ENCODE measurements around the gene COL25A1.
"Not testable (repeated sequence)": the region's sequence is repeated elsewhere in the genome, so short reads cannot be mapped to it uniquely, and the experiment has no call there.

Gene COL25A1

DNA sequence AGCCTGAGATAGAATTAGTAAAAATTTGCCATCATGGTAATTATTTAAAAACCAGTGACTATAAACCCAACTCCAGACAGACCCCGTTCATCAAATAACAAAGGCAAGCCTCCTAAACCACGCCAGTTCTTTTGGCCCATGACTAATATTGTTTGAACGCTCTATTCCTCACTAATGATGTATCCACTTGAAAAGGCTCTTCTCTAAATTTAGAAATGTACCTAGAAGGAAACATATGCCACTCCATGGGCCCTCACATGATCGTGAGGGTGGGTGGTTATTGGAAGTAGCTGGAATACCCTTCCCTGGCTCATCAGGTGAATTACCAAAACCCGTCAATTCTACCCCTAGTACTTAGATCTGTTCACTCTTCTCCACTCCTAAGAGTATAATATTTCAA, 249.2 kb downstream of the COL25A1 start:
- no peak for DNase-seq (ENCODE audit: low spot score)
- FAIRE-seq = no peak

- DNase-seq (ENCODE audit: low spot score) (no peak), FAIRE-seq (no peak)
Observed at GRCh38 chr4:109052821-109053220, 249.6 kb downstream of the COL25A1 start.

DNA sequence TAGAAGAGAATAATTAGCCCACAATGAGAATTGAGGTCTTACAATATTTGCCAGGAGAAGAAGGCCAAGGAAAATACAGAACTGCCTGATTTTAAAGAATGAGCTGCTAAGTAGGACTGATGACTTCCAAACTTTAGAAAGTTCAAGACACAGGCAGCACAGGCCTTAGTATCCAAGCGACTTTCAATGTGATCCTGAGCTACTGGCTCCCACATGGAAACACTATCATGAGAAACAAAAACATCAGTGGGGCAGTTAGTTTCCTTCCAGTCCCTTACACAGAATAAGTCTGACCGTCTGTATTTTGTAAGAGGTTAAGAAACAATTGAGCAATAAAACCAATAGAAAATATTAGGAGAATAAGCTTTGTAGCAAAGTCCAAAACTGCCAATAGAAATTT, 251.4 kb downstream of the COL25A1 start:
- FAIRE-seq (no peak), DNase-seq (ENCODE audit: low spot score) (no peak)

DNA sequence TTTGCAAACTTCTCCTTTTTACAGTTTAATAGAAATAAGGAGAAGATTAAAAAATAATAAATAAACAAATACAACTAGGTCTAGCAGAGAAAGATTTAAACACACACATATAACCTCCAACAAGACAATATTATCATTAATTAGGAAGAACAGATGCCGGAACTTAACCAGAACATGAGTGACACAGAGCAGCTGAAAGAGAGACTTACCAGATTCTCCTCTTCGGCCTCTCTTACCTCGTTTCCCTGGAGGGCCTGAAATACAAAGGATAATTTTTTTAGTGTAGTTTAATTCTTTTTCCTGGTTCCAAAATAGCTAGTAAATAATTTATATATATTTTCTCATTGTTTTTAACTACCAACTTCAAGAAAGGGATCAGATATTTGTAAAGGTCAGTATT, 252.5 kb downstream of the COL25A1 start:
- DNase-seq (ENCODE audit: low spot score) (no peak), FAIRE-seq (no peak)

GRCh38 chr4:109046471-109047201, 255.8 kb downstream of the COL25A1 start:
- DNase-seq (ENCODE audit: low spot score) (no peak), FAIRE-seq (no peak)

GRCh38 chr4:109044431-109044830, 258.0 kb downstream of the COL25A1 start:
- DNase-seq (ENCODE audit: low spot score) = no peak
- no peak for FAIRE-seq

GRCh38 chr4:109043286-109043685, 259.2 kb downstream of the COL25A1 start:
- no peak for FAIRE-seq
- DNase-seq (ENCODE audit: low spot score) = no peak

DNA sequence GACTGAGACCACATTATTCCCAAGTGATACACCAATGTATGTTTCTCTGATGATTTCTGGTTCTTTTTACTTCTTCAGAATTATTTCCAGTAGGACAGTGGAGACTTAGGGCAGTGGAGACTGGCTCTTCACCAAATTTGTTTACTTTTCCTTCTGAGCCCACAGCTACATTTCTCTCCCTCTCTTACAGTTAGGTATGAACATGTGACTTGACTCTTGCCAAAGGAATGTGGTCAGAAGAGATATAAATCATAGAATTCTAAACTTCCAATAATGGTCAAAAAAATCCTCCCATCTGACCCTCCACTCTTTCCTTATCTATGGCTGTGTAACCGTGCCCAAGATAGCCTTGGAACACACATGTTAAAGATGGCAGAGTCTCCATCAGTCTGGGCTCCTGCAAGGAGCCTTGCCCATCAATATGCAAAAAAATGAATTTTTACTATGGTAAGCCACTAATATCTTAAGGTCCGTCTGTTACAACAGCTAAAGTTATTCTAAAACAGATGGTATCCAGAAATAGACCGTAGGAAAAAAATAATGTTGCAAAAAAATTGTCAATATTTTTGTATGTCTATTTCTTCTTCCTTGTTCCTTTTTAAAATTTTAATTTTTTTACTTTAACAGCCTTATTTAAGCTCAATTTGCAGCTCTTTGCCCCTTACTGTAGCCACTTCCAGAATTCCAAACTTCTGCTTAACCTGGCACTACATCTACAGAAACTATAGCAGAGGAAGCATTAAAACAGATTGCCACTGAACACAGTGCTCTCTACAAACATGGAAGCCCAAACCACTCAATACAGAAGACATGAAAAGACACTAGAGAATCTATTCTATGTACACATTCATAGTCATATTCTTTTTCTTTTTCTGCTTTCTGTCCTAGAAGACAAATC, 260.7 kb downstream of the COL25A1 start:
- DNase-seq (ENCODE audit: low spot score) (no peak), FAIRE-seq (no peak)

DNA sequence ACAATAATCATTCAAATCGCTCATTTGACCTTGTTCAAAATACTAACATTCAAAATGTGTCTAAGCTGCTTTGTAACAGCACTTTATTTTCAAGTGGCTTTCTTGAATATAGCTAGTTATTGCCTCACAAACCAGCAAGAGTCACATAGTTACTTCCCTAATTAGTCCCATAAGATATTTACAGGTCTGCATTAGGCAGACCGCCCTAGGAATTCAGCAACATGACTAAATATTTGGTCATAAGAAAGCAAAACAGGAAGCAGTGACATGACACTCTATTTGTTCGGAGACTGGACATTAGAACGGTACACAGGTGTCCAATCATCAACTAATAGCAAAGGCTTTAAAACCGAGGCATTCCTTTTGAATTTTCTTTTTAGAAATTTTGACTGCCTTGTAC, 262.0 kb downstream of the COL25A1 start:
- DNase-seq (ENCODE audit: low spot score) (no peak), FAIRE-seq (no peak)

DNA sequence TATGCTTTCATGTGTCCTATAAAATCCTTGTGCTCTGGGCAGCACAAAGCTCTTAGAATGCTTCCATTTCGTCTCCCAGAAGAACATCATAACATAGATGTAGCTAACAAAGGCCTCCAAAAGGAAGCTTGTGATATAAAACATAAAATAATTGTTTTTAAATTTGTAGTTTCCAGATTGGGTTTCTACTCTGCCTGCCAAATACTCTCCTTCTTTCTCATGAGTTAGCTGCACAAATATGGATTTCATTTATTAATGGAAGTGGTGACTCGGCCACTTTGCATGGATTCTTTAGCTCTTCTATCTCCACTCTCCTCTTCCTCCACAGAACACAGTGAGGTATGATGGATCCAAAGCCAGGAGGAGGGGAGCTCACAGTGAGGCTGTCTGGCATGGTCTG, 265.4 kb downstream of the COL25A1 start:
- FAIRE-seq (no peak), DNase-seq (ENCODE audit: low spot score) (no peak)

- DNase-seq (ENCODE audit: low spot score) (no peak), FAIRE-seq (no peak)
Observed at GRCh38 chr4:109033993-109034392, 268.5 kb downstream of the COL25A1 start.

DNA sequence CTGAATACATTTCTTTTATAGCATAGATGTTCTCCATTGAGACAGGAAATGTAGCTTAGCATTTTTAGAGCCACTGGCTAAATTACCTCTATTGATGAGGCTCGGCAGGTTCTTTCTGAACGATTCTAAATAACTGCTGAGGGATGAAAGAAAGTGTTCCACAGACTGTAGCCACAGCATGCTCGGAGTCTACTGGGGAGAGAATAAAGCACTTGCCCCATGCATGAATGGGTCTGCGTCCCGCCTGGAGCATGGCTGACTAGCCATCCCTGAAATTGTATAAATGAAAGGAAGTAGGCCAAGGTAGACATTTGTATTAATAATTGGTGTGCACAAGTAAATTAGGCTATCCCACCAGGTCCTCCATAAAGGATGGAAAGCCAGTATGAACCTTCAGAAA, 269.8 kb downstream of the COL25A1 start:
- FAIRE-seq = no peak

GRCh38 chr4:109029987-109030386, 272.5 kb downstream of the COL25A1 start:
- DNase-seq (ENCODE audit: low spot score) (no peak), FAIRE-seq (no peak)

More for the DNA sequence above, 269.8 kb downstream of the COL25A1 start:
- no peak for DNase-seq (ENCODE audit: low spot score)

GRCh38 chr4:109027016-109027500, 275.4 kb downstream of the COL25A1 start:
- DNase-seq (ENCODE audit: low spot score) (no peak), FAIRE-seq (no peak)

GRCh38 chr4:109026588-109026987, 275.9 kb downstream of the COL25A1 start:
- no peak for DNase-seq (ENCODE audit: low spot score)
- no peak for FAIRE-seq

GRCh38 chr4:109025471-109026076, 276.9 kb downstream of the COL25A1 start:
- no peak for FAIRE-seq
- DNase-seq (ENCODE audit: low spot score) = no peak

- FAIRE-seq (no peak), DNase-seq (ENCODE audit: low spot score) (no peak)
Observed at GRCh38 chr4:109022961-109023360, 279.5 kb downstream of the COL25A1 start.

DNA sequence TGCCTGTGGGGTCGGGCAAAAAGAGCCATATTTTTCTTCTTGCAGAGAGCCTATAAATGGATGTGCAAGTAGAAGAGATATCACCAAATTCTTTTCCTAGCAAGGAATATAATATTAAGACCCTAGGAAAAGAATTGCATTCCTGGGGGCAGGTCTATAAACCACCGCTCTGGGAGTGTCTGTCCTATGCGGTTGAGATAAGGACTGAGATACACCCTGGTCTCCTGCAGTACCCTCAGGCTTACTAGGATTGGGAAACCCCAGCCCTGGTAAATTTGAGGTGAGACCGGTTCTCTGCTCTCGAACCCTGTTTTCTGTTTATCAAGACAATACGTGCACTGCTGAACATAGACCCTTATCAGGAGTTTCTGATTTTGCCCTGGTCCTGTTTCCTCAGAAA, 280.8 kb downstream of the COL25A1 start:
- DNase-seq (ENCODE audit: low spot score); FAIRE-seq: not testable (repeated sequence)

DNA sequence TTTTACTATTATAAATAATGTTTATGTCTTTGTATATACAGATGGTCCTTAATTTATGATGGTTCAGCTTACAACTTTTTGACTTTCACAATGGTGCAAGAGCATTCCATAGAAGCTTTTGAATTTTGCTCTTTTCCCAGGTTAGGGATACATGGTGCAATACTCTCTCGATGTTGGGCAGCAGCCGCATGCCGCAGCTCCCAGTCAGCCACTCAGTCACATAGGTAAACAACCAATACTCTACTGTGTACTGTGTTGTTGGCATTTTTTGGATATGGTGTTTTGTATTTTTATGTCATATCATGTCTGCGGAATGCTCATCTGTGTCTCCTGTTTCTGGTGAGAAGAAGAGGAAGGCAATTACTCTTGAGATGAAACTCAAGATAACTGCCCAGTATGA, 281.6 kb downstream of the COL25A1 start:
- no peak for DNase-seq (ENCODE audit: low spot score)
- FAIRE-seq = no peak

GRCh38 chr4:109016200-109016599, 286.3 kb downstream of the COL25A1 start:
- FAIRE-seq (no peak), DNase-seq (ENCODE audit: low spot score) (no peak)

- DNase-seq (ENCODE audit: low spot score) = no peak
- FAIRE-seq = no peak
Observed at GRCh38 chr4:109015413-109015810, 287.0 kb downstream of the COL25A1 start.

Measured in RCC 7860 (cell line).